Islet precursor cell (in vitro differentiated cells): ENCODE data around the gene BAIAP2L2.

Source experiments
- DNase-seq: peaks from one replicate; pipeline ENCODE4 v3.0.0-alpha.2; 2018

BAIAP2L2 gene

GRCh38 chr22:38106814-38107578, 3.5 kb downstream of the BAIAP2L2 start:
- peak; percentile 45 for DNase-seq

GRCh38 chr22:38104084-38104483, 6.4 kb downstream of the BAIAP2L2 start:
- peak; percentile 78 for DNase-seq

DNA sequence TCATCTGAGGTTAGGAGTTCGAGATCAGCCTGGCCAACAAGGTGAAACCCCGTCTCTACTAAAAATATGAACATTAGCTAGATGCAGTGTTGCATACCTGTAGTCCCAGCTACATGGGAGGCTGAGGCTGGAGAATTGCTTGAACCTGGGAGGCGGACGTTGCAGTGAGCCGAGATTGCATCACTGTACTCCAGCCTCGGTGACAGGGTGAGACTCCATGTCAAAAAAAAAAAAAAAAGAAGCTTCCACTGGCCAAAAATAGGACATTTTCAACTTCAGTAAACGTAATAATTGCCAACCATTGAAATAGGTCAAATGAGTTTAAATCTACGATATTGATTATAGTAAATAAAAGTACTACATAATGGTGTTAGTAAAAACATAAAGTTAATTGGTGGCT, 6.8 kb downstream of the BAIAP2L2 start:
- no peak for DNase-seq

- no peak for DNase-seq
Observed at GRCh38 chr22:38098410-38099249, 11.9 kb downstream of the BAIAP2L2 start.

DNA sequence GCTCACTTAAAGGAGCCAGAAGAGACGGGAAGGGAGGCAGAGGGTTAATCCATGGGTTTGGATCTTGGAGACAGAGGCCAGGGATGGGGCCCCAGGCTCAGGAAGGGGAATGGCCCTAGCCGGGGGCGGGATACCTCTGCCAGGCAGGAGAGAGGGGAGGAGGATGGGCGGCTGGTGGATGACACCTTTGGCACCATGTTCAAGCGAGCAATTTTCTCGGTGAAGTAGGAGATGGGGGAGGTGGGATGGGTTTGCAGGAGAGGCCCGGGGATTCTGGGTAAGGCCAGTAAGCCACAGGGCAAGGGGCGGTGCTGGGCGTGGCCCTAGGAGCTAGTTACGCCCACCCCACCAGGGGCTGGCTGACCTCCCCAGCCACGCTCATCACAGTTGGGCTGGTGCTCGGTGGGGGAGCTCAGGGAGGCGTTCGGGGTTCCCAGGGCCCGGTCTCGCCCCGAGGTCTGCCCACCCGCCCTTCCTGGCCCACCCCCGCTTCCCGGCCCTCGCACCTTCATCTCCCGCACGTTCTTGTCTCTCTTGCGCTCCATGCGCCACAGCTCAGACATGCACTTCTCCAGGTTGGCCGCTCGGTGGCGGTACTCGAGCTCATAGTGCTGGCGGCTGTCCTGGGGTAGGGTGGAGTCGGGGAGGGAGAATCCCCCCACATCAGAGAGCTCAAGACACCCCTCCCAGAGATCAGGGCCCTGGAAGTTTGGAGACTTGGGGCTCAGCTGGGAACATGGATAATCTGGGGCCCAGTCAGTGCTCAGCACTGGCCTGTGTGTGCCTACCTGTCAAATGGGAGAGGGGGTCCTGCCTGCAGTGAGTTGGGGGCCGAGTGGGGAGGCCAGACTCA, 12.7 kb downstream of the BAIAP2L2 start:
- peak; percentile 90 for DNase-seq

DNA sequence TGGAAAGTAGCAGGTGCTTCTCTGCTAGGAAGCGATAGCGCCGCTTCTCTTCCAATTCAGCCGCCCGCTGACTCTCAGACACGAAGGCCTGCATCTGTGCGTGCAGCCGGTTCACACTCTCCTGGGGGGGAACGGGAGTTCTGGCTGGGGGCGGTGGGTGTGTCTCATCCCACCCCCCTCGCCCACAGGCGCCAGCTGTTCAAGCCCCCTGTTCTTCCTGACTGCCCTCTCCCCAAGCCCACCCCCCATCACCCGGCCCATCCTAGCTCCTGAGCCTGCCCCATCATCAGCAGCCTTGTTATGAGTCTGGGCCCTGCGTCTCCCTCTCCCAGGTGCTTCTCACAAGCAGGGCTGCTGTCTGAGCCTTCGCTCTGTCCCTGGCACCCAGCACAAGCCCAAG, 13.4 kb downstream of the BAIAP2L2 start:
- no peak for DNase-seq

- DNase-seq: no peak
Observed at GRCh38 chr22:38089474-38089851, 21.0 kb downstream of the BAIAP2L2 start.

- no peak for DNase-seq
Observed at GRCh38 chr22:38088629-38089473, 21.6 kb downstream of the BAIAP2L2 start.

DNA sequence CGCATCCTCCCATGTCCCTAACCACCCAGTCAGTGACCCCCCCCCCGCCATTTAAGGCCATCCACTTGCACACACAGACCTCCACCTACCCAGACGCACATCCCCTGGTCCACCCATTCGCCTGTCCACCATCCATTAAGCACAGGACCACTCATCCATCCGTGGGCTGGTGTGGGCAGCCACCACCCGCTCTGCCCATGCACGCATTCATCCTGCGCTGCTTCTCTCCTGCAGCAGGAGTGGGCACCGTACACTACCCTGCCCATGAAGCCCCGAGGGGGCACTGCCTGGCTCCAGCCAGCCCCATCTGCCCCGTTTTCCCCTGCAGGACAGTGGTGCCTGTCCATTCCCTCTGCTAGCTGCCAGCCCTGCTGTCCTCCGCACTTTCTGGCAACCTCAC, 22.6 kb downstream of the BAIAP2L2 start:
- no peak for DNase-seq

GRCh38 chr22:38086942-38087341, 23.5 kb downstream of the BAIAP2L2 start:
- DNase-seq: no peak

DNA sequence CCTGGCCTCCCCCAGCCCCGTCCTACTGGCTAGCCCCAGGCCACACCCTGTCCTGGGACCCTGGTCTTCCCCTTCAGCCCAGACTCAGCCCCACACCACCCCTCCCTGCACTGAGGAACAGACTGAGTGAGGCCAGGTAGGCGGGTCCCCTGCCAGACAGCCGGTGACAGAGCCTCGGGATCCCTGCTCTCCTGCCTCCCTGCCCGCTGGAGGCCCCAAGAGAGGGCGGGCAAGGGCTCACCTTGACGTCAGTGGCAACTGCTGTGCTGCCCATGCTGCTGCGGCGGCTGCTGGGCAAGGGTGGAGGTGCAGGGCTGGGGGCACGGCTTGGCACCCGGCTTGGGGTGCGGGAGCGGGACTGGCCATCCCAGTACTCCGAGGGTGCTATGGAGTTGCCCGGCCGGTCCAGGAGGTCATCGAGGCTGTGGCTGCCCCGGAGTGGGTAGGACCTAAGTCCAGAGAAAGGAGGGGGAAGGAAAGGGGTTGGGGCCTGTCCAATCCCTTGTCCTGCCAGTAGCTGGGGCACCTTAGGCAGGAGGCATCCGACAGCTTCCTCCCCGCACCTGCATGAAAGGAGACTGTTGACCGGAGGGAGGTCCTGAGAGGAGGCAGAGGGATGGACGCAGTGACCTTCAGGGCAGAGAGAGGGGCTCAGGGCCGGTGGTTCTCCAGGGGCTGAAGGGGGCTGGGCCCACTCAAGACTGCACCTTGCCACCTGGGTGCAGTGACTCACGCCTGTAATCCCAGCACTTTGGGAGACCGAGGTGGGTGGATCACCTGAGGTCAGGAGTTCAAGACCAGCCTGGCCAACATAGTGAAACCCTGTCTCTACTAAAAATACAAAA, 24.3 kb downstream of the BAIAP2L2 start:
- DNase-seq: no peak

GRCh38 chr22:38085501-38085900, 25.0 kb downstream of the BAIAP2L2 start:
- no peak for DNase-seq

DNA sequence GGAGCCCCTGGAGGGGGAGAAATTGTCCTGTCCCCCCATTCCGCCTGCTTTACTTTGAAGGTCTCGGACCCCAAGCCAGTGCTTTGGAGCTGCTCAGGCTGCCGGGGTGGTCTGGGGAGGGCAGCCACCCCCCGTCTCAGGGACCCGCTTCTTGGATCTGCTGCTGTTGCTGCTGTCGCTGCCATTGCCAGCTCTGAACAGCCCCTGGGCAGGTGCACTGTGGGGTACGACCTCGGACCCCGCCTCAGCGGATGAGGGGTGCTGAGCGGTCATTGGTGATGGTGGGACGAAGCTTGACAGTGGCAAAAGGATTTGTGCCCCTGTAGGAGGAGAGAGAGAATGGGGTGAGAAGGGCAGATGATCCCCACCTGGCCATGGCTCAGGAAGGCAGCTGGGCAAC, 25.4 kb downstream of the BAIAP2L2 start:
- DNase-seq: no peak

GRCh38 chr22:38083931-38084631, 26.4 kb downstream of the BAIAP2L2 start, which contains the start of gene SLC16A8:
TSS of gene SLC16A8 (minus strand) at chr22:38084184. CDS start at chr22:38082873, 1,311 bp downstream.
- peak; percentile 95 for DNase-seq

DNA sequence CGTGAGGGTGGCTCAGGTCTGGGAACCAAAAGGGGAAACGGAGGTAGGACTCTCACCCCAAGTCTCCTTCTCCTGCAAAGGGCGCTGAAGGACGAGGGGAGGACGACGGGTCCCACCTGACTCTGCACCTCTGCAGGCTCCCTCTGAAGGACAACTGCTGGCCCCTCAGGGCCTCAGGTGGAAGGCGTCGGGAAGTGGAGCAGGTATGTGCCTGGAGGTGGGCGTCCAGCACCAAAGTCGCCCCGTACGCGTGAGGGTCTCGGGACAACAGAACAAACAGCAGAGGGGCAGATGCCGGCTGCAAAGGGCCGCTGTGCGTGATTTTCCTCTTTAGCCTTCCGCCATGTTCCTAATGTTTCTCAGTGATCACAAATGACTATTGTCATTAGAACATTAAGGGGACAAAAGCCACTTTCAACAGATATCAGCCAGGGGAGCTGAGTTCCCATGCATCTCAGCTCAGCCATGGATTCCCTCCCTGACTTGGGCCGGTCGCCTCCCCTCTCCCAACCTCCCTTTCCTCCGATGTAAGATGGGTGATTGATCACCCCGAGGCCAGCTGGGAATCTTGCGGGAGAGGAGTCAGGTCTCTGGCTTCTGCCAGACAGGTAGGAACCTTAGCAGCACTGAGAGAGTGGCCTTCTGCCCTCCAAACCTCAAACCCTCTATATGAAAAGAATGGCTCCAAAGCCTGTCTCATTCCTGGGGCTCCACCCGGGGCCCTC, 27.3 kb downstream of the BAIAP2L2 start:
- DNase-seq: no peak

DNA sequence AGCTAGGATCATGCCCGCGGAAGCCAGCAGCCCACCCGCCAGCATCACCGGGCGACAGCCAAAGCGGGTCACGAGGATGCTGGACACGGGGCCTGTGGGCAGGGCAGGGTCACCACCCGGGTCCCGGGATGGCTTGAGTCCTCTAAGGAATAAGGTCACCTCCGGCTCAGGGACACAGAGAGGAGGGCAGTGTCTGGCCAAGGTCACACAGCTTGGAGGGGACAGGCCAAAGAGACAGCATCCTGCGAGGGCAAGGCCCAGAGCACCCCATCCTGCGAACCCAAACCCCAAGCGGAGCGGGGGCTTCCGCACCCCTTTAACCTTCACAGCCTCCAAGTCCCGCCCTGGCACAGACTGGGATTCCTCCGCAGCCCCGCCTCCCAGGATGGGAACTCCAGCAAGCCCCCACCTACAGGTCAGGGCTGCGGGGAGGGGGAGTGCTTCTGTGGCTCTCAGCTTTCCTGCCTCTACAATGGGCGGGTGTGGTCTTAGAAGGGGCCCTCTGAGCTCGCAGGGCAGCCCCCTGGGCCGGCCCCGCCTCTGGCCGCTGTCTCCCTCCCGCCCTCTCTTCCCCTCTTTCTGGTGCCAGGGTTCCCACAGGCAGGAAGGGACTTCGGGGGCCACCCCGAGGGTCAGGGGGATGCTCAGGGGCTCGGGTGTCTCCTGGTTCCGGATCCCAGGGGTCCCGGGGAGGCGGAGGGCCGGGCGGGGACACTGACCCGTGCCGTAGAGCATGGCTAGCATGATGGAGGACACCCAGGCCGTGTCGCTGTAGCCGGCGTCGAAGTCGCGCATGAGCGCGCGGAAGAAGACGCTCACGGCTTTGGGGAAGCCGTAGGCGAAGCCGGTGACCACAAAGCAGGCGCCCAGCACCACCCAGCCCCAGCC, 28.3 kb downstream of the BAIAP2L2 start:
- DNase-seq: peak; percentile 55

DNA sequence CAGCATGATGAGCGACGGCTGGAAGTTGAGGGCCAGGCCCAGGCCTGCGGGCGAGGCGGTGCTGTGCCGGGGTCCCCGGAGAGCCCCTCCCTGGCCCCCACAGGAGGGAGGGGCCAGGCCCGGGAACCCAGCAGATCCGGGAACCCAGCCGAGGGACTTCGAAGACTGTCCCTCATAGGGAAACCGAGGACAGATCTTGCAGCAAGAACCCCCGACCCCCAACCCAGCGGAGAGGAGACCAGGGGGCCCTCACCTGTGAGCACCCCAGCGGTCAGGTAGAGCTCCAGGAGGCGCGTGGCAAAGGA, 28.9 kb downstream of the BAIAP2L2 start:
- no peak for DNase-seq

GRCh38 chr22:38080850-38081635, 29.4 kb downstream of the BAIAP2L2 start:
- DNase-seq: peak; percentile 72
